ENCODE data around the gene EFCAB7. TPM values are rescaled to one million over a fixed set of nuclear protein-coding genes. Genes with fewer than 3 reads are reported as not detected.

The EFCAB7 gene
- total and polyA plus RNA-seq, 2 donors (not counting 3 experiments of a cell fraction or from before 2014, with no cell fraction given): 1.4 to 7.1 TPM

DNA sequence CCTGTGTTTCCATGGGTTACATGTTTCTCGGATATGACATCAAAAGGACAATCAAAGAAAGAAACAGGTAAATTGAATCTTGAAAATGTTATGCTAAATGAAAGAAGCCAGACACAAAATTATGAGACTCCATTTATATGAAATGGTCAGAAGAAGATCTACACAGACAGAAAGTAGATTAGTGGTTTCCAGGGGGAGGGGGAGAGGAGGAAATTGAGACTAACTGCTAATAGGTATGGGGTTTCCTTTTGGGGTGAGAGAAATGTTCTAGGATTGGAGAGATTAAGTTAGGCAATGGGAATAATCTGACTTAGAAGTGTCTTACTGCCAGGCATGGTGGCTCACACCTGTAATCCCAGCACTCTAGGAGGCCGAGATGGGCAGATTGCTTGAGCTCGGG is 22.1 kb upstream of the EFCAB7 start:
- no peaks in the 10 kb centered on the region for H3K27me3 ChIP-seq (ENCODE audit: control insufficient read depth in 2 of 2, insufficient read depth in 2 of 2, low read length in 2 of 2)
- H3K79me2 ChIP-seq (ENCODE audit: control insufficient read depth, insufficient read depth, low read length): no peaks in the 10 kb centered on the region
- no peak overlapping the region for H3K4me3 ChIP-seq (replicated peaks in 1 of 3; ENCODE audit: insufficient read depth in 1 of 3, low read depth in 1 of 3, low read length in 3 of 3)
- H3K9ac ChIP-seq (replicated peaks; ENCODE audit: extremely low read depth, insufficient read depth, low read length): no peak overlapping the region
- H3K4me2 ChIP-seq (ENCODE audit: insufficient read depth, low read length): no peak overlapping the region
- FAIRE-seq: no peak
- no peak for DNase-seq (ENCODE audit: low read depth, low spot score)
- no peaks in the 10 kb centered on the region for H3K36me3 ChIP-seq (ENCODE audit: control insufficient read depth in 2 of 2, extremely low read depth in 1 of 2, insufficient read depth in 2 of 2, low read length in 2 of 2)
- no peaks in the 10 kb centered on the region for H4K20me1 ChIP-seq (replicated peaks; ENCODE audit: control insufficient read depth, extremely low read depth, insufficient read depth, low read length)
- H2AFZ ChIP-seq (ENCODE audit: low read depth, low read length): no peak overlapping the region
- dilution Hi-C loops (cut with MboI; ENCODE audit: extremely low pct_ligation_motif_present, low sequenced_read_pairs): no loop called here
- no peak overlapping the region for H3K27ac ChIP-seq (ENCODE audit: insufficient read depth, low read depth, low read length)
- no peaks in the 10 kb centered on the region for H3K9me3 ChIP-seq (replicated peaks; ENCODE audit: control insufficient read depth, insufficient read depth, low read length)
- TF ChIP-seq, protein P1, sequence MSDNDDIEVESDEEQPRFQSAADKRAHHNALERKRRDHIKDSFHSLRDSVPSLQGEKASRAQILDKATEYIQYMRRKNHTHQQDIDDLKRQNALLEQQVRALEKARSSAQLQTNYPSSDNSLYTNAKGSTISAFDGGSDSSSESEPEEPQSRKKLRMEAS (IDR thresholded peaks at IDR 0.05; ENCODE audit: insufficient read depth, insufficient read length): no peak
- no peak for TF ChIP-seq FOS (IDR thresholded peaks at IDR 0.05; ENCODE audit: borderline replicate concordance, insufficient read depth, low read length)
- no TSS peak for BruUV-seq (replicated peaks)
- no peaks in the 10 kb centered on the region for H3K4me1 ChIP-seq (ENCODE audit: control insufficient read depth, extremely low read depth, insufficient read depth, low read length)
- POLR2A ChIA-PET: no interaction called here
- CTCF ChIA-PET: no interaction called here
- intact Hi-C loops (cut with micrococcal nuclease): no loop called here
- H3K9me1 ChIP-seq (replicated peaks; ENCODE audit: control insufficient read depth, extremely low read depth, insufficient read depth, low read length): no peaks in the 10 kb centered on the region

- ChIA-PET POLR2A (no interaction called here), CTCF (interaction anchor here (1.2 to 1.7 kb wide), 3 partner anchors 15 to 32 kb away, joined by 3 to 4 read pairs (median 4); no protein-coding TSS in a partner anchor)
- Histone ChIP-seq H3K9me1 (replicated peaks; ENCODE audit: control insufficient read depth, extremely low read depth, insufficient read depth, low read length) (no peaks in the 10 kb centered on the region), H3K4me1 (ENCODE audit: control insufficient read depth, extremely low read depth, insufficient read depth, low read length) (no peaks in the 10 kb centered on the region), H3K4me3 (replicated peaks in 1 of 3; ENCODE audit: insufficient read depth in 1 of 3, low read depth in 1 of 3, low read length in 3 of 3) (no peak overlapping the region), H3K9ac (replicated peaks; ENCODE audit: extremely low read depth, insufficient read depth, low read length) (no peak overlapping the region), H3K9me3 (replicated peaks; ENCODE audit: control insufficient read depth, insufficient read depth, low read length) (no peaks in the 10 kb centered on the region), H3K36me3 (ENCODE audit: control insufficient read depth in 2 of 2, extremely low read depth in 1 of 2, insufficient read depth in 2 of 2, low read length in 2 of 2) (peaks cover 0 to 2% of the 10 kb centered on the region in 2 experiments), H2AFZ (ENCODE audit: low read depth, low read length) (no peak overlapping the region), H3K27me3 (ENCODE audit: control insufficient read depth in 2 of 2, insufficient read depth in 2 of 2, low read length in 2 of 2) (no peaks in the 10 kb centered on the region), H3K27ac (ENCODE audit: insufficient read depth, low read depth, low read length) (no peak overlapping the region), H3K4me2 (ENCODE audit: insufficient read depth, low read length) (no peak overlapping the region), H3K79me2 (ENCODE audit: control insufficient read depth, insufficient read depth, low read length) (no peaks in the 10 kb centered on the region), H4K20me1 (replicated peaks; ENCODE audit: control insufficient read depth, extremely low read depth, insufficient read depth, low read length) (no peaks in the 10 kb centered on the region)
- dilution Hi-C loops (cut with MboI; ENCODE audit: extremely low pct_ligation_motif_present, low sequenced_read_pairs) (no loop called here), intact Hi-C loops (cut with micrococcal nuclease) (no loop called here)
- DNase-seq (ENCODE audit: low read depth, low spot score) (no peak), FAIRE-seq (no peak)
- no TSS peak for BruUV-seq (replicated peaks)
- no peak for TF ChIP-seq GATA2 (IDR thresholded peaks at IDR 0.05; ENCODE audit: insufficient read depth, insufficient read length, low read depth, low read length)
- TF ChIP-seq, protein P1 (IDR thresholded peaks at IDR 0.05; ENCODE audit: insufficient read depth, insufficient read length): no peak
- no peak for TF ChIP-seq EZH2 (IDR thresholded peaks at IDR 0.05; ENCODE audit: borderline replicate concordance, low read depth, low read length, severe bottlenecking)
- TF ChIP-seq CTCF (IDR thresholded peaks at IDR 0.05; ENCODE audit: extremely low read depth in 1 of 2, insufficient read depth in 1 of 2, low read depth in 1 of 2, low read length in 2 of 2): no peak
- no peak for TF ChIP-seq FOS (IDR thresholded peaks at IDR 0.05; ENCODE audit: borderline replicate concordance, insufficient read depth, low read length)
- TF ChIP-seq POLR2AphosphoS5 (IDR thresholded peaks at IDR 0.05; ENCODE audit: insufficient read depth, low read depth, low read length): no peak
- TF ChIP-seq JUN (IDR thresholded peaks at IDR 0.05; ENCODE audit: borderline replicate concordance, insufficient read depth, insufficient read length, low read depth): no peak
- no peak for TF ChIP-seq MYC (IDR thresholded peaks at IDR 0.05; ENCODE audit: low read depth, low read length)
- no peak for TF ChIP-seq POLR2A (IDR thresholded peaks at IDR 0.05; ENCODE audit: low read depth, low read length)
Observed at GRCh38 chr1:63506782-63507181, 16.5 kb upstream of the EFCAB7 start.

Measured in endothelial cell of umbilical vein (primary cell).